Subcutaneous adipose tissue (tissue), 4 donors: ENCODE data around the gene ELL. TPM values are rescaled to one million over a fixed set of nuclear protein-coding genes. Genes with fewer than 3 reads are reported as not detected.

ENCODE experiments used
- total RNA-seq, 4 donors: library from RNA; depleted of rRNA; stranded (reverse); fragments of >200 nt; gene quantifications; one replicate each; pipeline ENCODE4 v1.1.0, GENCODE V29; 2016
- TF ChIP-seq, protein P1 (sequence below): fragments of 450-650 bp; IDR thresholded peaks from one replicate; pipeline ENCODE4 v1.5.1; 2016; ENCODE audit warnings: low read depth, mild to moderate bottlenecking, control low read depth, antibody characterized with exemption, moderate library complexity

The ELL gene
- total RNA-seq, 4 donors from 2014 or later: 14.3 to 16.1 (median 15.3) TPM

GRCh38 chr19:18435178-18435841, 86.6 kb downstream of the ELL start:
- TF ChIP-seq, protein P1, sequence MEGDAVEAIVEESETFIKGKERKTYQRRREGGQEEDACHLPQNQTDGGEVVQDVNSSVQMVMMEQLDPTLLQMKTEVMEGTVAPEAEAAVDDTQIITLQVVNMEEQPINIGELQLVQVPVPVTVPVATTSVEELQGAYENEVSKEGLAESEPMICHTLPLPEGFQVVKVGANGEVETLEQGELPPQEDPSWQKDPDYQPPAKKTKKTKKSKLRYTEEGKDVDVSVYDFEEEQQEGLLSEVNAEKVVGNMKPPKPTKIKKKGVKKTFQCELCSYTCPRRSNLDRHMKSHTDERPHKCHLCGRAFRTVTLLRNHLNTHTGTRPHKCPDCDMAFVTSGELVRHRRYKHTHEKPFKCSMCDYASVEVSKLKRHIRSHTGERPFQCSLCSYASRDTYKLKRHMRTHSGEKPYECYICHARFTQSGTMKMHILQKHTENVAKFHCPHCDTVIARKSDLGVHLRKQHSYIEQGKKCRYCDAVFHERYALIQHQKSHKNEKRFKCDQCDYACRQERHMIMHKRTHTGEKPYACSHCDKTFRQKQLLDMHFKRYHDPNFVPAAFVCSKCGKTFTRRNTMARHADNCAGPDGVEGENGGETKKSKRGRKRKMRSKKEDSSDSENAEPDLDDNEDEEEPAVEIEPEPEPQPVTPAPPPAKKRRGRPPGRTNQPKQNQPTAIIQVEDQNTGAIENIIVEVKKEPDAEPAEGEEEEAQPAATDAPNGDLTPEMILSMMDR: no peak

DNA sequence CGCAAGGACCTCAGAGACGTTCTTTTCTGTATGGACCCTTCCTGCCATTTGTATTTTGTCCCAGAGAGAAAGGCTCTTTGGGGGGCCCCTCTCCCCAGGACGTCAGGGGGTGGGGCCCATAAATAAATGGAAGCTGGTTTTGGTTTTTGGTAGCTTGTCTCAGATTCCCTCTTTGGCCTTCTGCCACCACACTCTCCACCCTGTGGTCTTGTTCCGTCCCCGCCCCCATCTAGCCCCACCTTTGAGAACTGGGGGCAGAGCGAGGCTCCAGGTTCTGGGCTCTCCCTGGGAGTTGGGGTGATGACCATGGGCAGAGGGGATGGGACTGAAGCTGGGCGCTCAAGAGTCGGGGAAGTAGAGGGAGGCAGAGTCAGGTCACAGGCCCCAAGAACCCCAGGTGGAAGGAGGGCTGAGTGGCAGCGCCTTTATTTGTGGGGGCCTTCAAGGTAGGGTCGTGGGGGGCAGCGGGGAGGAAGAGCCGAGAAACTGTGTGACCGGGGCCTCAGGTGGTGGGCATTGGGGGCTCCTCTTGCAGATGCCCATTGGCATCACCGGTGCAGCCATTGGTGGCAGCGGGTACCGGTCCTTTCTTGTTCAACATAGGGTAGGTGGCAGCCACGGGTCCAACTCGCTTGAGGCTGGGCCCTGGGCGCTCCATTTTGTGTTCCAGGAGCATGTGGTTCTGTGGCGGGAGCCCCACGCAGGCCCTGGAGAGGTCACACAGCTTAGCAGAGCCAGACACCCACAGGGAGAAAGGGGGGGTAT, 87.3 kb downstream of the ELL start:
- TF ChIP-seq, protein P1: no peak

DNA sequence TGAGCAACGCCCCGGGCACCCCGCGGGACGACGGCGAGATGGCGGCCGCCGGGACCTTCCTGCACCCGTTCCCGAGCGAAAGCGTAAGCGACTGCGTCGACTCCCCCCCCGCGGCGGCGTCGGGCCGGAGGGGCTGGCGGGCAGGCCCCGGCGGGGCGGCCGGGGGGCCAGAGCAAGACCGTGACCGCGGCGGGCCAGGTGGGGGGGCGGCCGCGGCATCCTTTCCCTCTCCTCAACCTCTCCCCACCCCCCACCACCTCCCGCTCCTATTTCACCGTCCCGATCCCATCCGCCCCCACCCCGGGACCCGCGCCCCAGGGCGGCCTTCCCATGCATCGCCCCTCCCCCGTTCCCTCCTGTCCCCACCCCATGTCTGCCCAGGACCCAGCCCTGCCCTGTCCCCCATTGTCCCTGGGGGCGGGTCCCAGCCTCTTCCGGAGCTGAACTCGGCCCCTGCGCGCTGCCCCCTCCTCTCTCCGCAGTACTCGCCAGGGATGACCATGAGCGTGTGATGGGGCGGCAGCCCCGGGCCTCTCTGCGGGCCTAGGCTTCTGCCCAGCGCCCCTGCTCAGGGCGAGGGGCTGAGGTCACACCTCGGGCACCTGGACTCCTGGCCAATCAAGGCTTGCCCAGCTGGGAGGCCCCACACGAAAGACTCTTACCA, 88.0 kb downstream of the ELL start:
- TF ChIP-seq, protein P1: no peak

DNA sequence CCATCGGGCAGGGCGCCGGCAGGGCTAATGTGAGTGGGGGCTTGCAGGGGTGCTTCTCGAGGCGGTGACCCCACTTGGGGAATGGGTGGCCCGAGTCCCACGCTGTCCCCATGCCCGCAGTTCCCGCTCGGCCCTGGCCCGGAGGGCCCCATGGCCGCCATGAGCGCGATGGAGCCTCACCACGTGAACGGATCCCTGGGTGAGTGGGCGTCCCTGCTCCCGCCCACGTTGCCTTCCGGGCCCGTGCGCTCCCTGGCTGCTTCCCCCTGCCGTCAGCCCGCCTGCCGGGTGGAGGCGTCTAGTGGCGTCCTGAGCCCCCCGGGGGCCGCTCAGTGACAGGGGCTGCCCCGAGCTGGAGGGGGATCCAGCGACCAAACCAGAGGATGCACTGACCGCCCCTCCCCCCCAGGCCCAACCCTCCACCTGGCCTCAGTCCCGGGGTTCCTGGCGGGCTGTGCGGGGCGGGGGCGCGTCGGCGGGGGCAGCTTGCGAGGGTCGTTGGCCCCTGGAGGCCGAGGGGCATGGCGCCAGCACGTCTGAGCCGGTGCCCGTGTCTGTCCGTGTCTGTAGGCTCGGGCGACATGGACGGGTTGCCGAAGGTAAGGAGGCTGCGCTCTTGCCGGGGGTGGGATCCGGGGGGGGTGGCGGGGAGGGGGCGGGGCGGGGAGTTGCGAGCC, 88.7 kb downstream of the ELL start:
- TF ChIP-seq, protein P1: no peak

DNA sequence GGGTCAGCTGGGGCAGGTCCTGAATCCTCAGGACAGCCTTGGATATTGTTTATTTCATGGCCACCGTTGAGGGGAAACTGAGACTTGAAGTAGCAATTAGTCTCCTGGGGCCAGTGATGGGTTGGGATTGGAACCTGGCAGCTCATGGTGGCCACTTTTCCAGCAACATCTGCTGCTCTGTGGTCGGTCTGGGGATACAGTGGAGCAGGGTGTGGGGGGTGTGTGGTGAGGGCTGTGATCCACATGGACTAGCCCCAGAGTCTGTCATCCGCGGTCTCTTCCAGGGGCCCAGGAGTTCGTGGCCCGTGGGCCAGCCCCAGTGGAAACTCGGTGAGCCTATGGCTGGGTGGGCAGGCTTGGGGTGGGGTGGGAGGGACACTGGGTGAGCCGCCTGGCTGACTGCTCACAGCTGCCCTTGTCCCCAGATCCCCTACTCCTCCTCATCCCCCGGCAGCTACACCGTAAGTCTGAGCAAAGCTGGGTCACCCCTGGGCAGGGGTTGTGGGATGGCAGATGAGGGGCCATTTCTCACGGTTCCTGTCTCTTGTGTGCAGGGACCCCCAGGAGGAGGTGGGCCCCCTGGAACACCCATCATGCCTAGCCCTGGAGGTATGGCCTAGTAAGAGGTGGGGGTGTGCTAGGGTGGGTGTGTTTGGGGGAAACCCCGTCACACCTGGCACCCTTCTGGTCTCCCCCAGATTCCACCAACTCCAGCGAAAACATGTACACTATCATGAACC, 89.4 kb downstream of the ELL start:
- TF ChIP-seq, protein P1: no peak

GRCh38 chr19:18431351-18432197, 90.3 kb downstream of the ELL start:
- TF ChIP-seq, protein P1: no peak
